SH-SY5Y (cell line): Measurements from ENCODE around the gene NFIB.

Experiments
- GATA2 ChIP-seq: IDR thresholded peaks from 2 replicates; pipeline ENCODE4 v1.6.1; 2011; ENCODE audit warnings: mild to moderate bottlenecking, low read depth, low read length
- GATA3 ChIP-seq: IDR thresholded peaks from 2 replicates; pipeline ENCODE4 v1.6.1; 2011; ENCODE audit warnings: low read depth, mild to moderate bottlenecking, low read length, moderate library complexity

DNA sequence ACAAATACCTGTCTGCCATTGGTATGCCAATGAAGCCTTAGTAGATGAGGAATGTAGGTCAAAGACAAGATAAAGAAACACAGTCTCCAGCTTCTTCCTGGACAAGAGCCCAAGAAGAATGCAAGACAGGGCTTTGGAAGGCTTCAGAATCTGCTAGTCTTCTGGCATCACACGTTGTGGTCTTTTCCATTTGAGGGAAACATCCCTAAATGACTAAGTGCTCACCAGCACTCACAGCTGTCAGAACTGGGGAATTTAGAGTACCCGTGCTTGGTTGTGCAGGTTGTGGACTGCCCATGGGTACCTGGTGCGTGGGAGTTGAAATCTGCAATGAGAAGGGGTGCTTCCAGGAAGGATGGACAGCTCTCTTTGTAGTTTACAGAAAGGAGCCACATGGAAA lies 27.1 kb upstream of the NFIB start:
- TF ChIP-seq GATA2 (no peak), GATA3 (no peak)
